SK-MEL-5 (cell line): ENCODE data around the gene TFF3. TPM values are rescaled to one million over a fixed set of nuclear protein-coding genes. Genes with fewer than 3 reads are reported as not detected.

Experiments used
- DNase-seq: peaks from one replicate; pipeline ENCODE4 v3.0.0-alpha.2; 2016; ENCODE audit warnings: low read depth, low spot score
- in situ Hi-C: cut with HindIII; loops from 2 replicates; pipeline ENCODE4 v1.10.0; 2016; ENCODE audit warnings: low sequenced_read_pairs, high pct_unique_total_duplicates, low pct_unique_long_range_greater_than_20kb
- total RNA-seq: library from RNA; depleted of rRNA; stranded (reverse); fragments of >200 nt; shearing (Covaris generic); gene quantifications from 2 replicates; pipeline ENCODE4 v1.2.3, GENCODE V29; 2014; rRNA removed

Gene TFF3
- total RNA-seq, 1 experiment from 2014 or later, result 0.16 TPM

DNA sequence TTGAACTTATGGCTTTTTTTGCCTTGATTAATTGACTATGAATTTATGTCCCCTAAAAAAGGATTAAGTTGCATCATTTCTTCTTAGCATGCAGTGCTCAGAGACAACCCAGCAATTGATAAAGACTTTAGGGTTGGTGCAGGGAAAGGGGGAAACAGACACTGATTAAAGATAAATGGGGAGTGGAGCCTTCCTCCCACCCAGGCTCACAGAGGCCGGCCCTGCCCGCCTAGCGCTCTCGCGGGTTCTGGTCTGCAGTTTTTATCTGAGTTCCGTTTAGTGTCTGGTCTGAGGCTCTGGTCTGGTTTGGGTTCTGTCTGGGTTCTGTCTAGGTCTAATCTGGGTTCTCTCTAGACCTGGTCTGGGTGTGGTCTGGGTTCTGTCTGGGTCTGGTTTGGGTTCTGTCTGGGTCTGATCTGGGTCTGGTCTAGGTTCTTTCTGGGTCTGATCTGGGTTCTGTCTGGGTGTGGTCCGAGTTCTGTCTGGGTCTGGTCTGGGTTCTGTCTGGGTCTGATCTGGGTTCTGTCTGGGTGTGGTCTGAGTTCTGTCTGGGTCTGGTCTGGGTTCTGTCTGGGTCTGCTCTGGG lies 48.1 kb downstream of the TFF3 start:
- in situ Hi-C loops, result no loop called here
- no peak for DNase-seq

DNA sequence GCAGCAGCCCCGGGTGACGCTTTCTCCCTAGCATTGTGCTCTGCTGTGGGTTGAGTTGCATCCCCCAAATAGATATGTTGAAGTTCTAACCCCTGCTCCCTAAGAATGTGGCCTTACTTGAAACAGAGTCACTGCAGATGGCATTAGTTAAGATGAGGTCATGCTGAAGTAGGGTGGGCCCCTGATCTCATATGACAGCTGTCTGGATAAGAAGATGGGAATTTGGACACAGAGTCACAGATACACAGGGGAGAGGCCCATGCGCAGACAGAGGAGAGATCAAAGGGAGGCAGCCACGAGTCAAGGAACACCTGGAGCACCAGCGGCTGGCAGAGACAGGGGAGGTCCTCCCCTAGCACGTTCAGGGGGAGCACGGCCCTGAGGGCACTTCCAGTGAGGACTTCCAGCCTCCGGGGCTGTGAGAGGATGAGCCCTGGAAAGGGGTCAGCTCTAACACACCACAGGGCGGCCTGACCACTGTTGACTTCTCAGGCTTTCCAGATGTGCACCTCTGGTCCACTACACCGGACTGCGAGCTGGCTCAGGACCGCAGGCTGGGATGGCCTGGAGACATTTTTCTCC lies 49.9 kb downstream of the TFF3 start:
- DNase-seq, result no peak
- in situ Hi-C loops, result no loop called here

DNA sequence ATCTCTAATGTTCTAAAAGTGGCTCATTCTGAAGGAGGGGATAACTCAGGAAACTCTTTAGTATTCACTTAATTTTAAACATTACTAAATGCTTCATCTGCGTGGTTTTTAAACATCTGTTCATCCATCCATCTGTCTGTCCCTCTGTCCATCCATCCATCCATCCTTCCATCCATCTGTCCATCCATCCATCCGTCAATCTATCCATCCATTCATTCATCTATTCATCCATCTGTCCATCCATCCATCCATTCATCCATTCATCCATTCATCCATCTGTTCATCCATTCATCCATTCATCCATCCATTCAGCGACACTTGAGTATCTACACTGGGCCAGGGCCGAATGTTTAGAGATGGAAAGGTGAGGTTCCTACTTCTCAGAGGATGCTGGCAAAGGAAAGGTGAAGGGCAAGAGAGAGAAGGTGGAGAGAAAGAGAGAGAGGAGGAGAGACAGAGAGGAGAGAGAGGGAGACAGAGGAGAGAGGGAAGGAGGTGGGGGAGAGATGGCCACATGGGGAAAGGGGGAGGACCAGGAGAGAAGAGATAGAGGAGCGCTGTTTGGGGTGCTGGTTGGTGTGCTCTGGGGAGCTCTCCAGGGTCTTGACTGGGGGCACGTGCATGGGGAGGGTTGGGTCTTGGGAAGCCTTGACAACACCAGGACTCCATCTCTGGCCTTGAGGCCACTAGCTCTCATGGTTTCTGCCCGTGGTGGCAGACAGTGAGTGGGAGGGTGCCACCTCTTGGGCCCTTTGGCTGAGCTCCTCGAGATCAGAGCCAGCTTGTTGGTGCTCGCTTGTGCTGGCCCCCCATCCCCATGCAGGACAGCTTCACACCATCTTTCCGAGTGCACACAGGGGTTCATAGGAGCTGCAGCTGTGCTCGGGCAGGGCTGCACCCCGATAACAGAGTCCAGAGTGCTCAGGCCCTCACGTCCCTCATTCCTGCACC lies 50.7 kb downstream of the TFF3 start:
- DNase-seq, result no peak
- in situ Hi-C loops, result no loop called here

DNA sequence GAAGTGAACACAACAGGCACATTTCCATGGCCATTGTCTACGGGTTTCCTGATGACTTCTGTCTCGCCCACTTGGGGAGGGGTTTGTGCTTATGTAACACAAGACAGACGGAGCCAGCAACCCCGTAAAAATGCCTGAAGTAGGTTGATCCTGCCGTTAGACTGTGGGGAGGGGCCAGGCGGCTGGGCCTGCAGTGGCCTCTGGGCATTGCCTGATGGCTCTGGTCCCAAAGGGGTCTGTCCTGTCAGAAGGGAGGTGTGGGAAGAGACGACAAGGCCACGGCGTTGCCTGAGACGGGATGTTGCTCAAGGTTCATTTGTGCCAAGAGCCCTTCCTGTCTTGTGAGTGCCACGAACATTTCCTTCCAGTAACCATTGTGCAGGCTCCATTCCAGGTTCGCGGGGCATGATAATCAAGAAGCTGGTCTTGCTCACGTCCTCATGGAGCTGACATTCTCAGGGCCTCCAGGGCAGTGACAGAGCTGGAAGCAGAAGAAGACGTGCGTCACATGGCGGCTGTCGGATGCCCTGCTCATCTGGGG lies 51.5 kb downstream of the TFF3 start:
- no peak for DNase-seq
- in situ Hi-C loops, result no loop called here

DNA sequence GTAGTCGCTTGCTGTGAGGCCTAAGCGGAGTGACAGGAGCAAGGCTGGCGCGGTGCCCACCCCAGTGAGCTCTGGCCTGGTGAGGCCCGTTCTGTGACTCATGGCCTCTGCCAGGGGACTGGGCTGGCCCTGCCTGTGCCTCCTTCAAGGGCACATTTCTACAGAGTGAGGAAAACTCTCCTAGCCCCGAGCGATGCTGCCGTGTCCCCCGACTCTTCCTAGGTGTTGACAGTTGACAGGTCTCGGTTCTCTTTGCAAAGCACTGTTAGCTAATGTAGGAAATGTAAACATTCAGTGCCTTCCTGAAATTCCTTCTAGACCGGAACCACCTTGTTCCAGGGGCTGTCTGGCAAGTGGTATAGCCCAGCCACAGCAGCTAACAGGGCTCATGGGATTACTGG lies 52.4 kb downstream of the TFF3 start:
- no peak for DNase-seq
- in situ Hi-C loops, result no loop called here

DNA sequence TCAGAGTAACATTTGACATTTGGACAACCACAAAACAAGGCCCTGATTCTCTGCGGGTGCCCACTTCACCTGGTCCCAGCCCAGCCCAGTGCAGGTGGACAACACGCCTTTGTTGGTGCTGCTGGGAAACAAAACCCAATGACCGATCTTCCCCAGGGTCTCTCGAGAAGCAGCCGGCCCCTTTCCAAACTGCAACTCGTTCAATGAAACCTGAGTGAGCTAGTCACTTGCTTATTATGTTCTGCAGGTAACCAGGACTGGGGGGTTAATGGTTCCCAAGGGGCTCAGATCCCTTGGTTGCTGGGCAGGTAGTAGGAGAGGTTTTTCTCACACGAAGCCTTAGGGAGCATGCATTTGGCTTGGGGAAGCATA lies 53.4 kb downstream of the TFF3 start:
- in situ Hi-C loops, result no loop called here
- DNase-seq, result no peak

Other genes with a start within 250 kb of the TFF3 start
- gene UMODL1, start 244.1 kb downstream of the TFF3 start, total RNA-seq, result not detected in 2 replicates
- gene ABCG1, start 96.3 kb downstream of the TFF3 start, total RNA-seq, result 0.21 TPM in 1 of 2 replicates, not detected in the other
- not detected in 2 replicates for gene TFF2, start 35.6 kb upstream of the TFF3 start, total RNA-seq
- not detected in 2 replicates for gene TFF1, start 51.1 kb upstream of the TFF3 start, total RNA-seq
- 0.34 TPM in 1 of 2 replicates, not detected in the other for gene TMPRSS3, start 80.6 kb upstream of the TFF3 start, total RNA-seq
- gene UBASH3A, start 88.5 kb upstream of the TFF3 start, total RNA-seq, result not detected in 2 replicates
- 0.11 TPM in 1 of 2 replicates, not detected in the other for gene RSPH1, start 180.8 kb upstream of the TFF3 start, total RNA-seq
- 4.3 and 7.2 TPM in 2 replicates for gene SLC37A1, start 198.4 kb upstream of the TFF3 start, total RNA-seq